Body of pancreas (tissue), 4 donors: ENCODE measurements around the gene PDLIM5. TPM values are rescaled to one million over a fixed set of nuclear protein-coding genes. Genes with fewer than 3 reads are reported as not detected.

ENCODE experiments used
- ATAC-seq: fragments of 150-250 bp; one replicate; pipeline ENCODE4 v1.9.1; 2016
- DNase-seq, 4 donors: peaks; one replicate each; pipeline ENCODE4 v3.0.0-alpha.2; 2019
- H3K27ac ChIP-seq, 4 donors: fragments of 200-600 bp; sonication (generic); 1 replicate in 3 of 4; 2 replicates in 1 of 4; pipeline versions ENCODE4 v1.5.1 to v1.6.1; 2016 to 2019; ENCODE audit warnings: mild to moderate bottlenecking in 1 of 4, mixed read lengths in 1 of 4, moderate library complexity in 1 of 4
- H3K27me3 ChIP-seq, 2 donors: fragments of 200-600 bp; sonication (generic); one replicate each; pipeline ENCODE4 v1.6.0; 2016; ENCODE audit warnings: mild to moderate bottlenecking in 1 of 2
- H3K36me3 ChIP-seq, 2 donors: fragments of 200-600 bp; sonication (generic); replicated peaks in 1 of 2; 2 replicates each; pipeline ENCODE4 v1.5.1; 2016; ENCODE audit warnings: low read depth in 2 of 2; ENCODE audit not compliant: insufficient read depth in 1 of 2
- H3K4me1 ChIP-seq: fragments of 200-600 bp; sonication (generic); one replicate; pipeline ENCODE4 v1.6.0; 2016
- H3K4me3 ChIP-seq, 2 donors: fragments of 200-600 bp; sonication (generic); 1 replicate in 1 of 2; 2 replicates in 1 of 2; pipeline ENCODE4 v1.5.1; 2016 to 2019
- H3K9me3 ChIP-seq, 3 donors: fragments of 200-600 bp; sonication (generic); 1 replicate in 2 of 3; 2 replicates in 1 of 3; pipeline ENCODE4 v1.5.1; 2016
- POLR2A ChIP-seq, 3 donors: fragments of 450-650 bp; IDR thresholded peaks; one replicate each; pipeline ENCODE4 v1.6.1; 2016; ENCODE audit warnings: antibody characterized with exemption in 3 of 3, mild to moderate bottlenecking in 2 of 3
- WGBS, 2 donors: methylation state at CpG; one replicate each; pipeline ENCODE4 v1.1.5; 2017; 5-methylcytosine and 5-hydroxymethylcytosine counted together
- intact Hi-C: fragments of 100-400 bp; cut with DNase I; formaldehyde crosslinking; loops from one replicate; pipeline ENCODE4 v1.15.1; 2023
- total RNA-seq, 2 donors: library from RNA; depleted of rRNA; stranded (reverse); fragments of >200 nt; gene quantifications; one replicate each; pipeline ENCODE4 v1.1.0, GENCODE V29; 2016
- TF ChIP-seq, protein P1 (sequence below), 7 experiments: fragments of 450-650 bp in 4 of 7; fragments of 200-600 bp in 3 of 7; sonication (generic) in 3 of 7; IDR thresholded peaks; one replicate each; pipeline ENCODE4 v1.5.1; 2016 to 2019; ENCODE audit warnings: antibody characterized with exemption in 7 of 7

The PDLIM5 gene
- total RNA-seq, 2 donors from 2014 or later = 44.2 to 70.3 TPM

DNA sequence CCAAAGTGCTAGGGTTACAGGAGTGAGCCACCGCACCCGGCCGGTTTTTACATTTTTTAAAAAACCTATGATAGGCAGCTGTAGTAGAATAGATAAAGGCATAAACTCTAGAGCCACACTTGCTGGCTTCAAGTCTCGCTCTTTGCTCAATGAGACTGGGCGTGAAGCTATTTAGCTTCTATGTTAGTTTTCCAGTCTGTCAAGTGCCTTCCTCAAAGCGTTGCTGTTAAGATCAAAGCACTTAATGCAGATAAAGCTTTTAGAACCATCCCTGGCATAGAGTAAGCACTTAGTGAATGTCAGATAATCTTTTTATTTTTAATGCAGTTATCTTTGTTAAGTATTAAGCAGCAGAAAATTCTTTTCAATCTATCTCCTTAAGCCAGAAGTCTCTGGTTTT, 264.0 kb downstream of the PDLIM5 start:
- Histone ChIP-seq H3K4me1 (no peaks in the 10 kb centered on the region), H3K9me3 (no peaks in the 10 kb centered on the region), H3K27me3 (no peaks in the 10 kb centered on the region), H3K4me3 (no peak overlapping the region), H3K27ac (no peak overlapping the region), H3K36me3 (no peaks in the 10 kb centered on the region)
- no peak for DNase-seq
- no peak for ATAC-seq
- 79 to 81% methylated on average over 6 of the region's 6 CpGs for WGBS, 2 donors
- intact Hi-C loops = no loop called here
- TF ChIP-seq, protein P1, sequence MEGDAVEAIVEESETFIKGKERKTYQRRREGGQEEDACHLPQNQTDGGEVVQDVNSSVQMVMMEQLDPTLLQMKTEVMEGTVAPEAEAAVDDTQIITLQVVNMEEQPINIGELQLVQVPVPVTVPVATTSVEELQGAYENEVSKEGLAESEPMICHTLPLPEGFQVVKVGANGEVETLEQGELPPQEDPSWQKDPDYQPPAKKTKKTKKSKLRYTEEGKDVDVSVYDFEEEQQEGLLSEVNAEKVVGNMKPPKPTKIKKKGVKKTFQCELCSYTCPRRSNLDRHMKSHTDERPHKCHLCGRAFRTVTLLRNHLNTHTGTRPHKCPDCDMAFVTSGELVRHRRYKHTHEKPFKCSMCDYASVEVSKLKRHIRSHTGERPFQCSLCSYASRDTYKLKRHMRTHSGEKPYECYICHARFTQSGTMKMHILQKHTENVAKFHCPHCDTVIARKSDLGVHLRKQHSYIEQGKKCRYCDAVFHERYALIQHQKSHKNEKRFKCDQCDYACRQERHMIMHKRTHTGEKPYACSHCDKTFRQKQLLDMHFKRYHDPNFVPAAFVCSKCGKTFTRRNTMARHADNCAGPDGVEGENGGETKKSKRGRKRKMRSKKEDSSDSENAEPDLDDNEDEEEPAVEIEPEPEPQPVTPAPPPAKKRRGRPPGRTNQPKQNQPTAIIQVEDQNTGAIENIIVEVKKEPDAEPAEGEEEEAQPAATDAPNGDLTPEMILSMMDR (IDR thresholded peaks at IDR 0.05) = no peak
- no peak for TF ChIP-seq POLR2A (IDR thresholded peaks at IDR 0.05)

Other genes starting within 250 kb of the PDLIM5 start
- gene SMARCAD1, start 244.1 kb upstream of the PDLIM5 start, total RNA-seq = 10 to 100 TPM; 12.7 to 16.5 TPM
- gene HPGDS, start 109.1 kb upstream of the PDLIM5 start, total RNA-seq = 1 to 10 TPM; 1.8 to 3.6 TPM